SIG-M5 treated with dmso at 0.1 percent for 504 hours (cell line): Measurements from ENCODE around the gene ELOVL6.
"Not testable (repeated sequence)": the region's sequence is repeated elsewhere in the genome, so short reads cannot be mapped to it uniquely, and the experiment has no call there.

Experiments used
- DNase-seq: peaks from one replicate; lab custom pipeline; 2025; ENCODE audit not compliant: unreplicated experiment; lab: John Stamatoyannopoulos, UW

ELOVL6 gene

DNA sequence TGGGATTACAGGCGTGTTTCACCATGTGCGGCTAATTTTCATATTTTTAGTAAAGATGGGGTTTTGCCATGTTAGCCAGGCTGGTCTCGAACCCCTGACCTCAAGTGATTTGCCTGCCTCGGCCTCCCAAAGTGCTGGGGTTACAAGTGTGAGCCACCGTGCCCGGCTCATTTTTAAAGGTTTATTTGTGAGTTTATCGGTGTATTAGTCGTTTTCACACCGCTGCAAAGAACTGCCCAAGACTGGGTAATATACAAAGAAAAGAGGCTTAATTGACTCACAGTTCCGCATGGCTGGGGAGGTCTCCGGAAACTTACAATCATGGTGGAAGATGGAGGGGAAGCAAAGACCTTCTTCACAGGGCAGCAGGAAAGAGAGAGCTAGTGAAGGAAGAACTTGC, 159.3 kb downstream of the ELOVL6 start:
- not testable (repeated sequence) for DNase-seq

- peak; percentile 89 for DNase-seq
Measured at GRCh38 chr4:110034026-110034393, 164.4 kb downstream of the ELOVL6 start.

DNA sequence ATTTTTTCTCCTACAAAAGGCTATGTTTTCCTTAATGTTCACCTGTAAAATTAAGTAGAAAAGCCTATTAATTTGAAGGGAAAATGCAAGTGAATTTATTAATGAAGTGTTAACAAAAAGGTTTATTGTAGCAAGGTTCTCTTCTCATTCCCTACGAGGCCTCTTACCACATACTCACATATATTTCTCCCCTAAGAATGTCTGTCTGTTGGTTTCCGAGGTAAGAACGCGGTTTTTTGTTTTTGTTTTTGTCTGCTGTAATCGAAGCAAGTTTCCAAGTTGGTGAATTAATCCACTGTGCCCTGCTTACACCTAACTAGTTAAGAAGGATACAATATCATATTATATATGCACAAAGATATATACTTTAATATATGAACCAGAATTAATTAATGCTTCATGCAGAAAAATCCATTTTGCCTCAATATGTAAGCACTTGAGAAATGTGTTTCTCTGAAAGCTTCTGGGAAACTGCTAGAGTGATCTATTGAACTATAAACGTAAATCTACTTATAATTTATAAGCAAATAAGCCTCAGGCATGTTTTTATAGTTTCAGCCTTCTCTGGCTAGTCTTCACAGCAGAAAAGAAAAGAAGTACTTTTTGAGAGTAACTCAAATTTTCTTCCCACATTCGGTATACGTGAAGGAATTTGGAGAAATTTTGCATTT, 164.9 kb downstream of the ELOVL6 start:
- DNase-seq = peak; percentile 36

- peak; percentile 80 for DNase-seq
Measured at GRCh38 chr4:110032603-110033002, 165.8 kb downstream of the ELOVL6 start.

DNA sequence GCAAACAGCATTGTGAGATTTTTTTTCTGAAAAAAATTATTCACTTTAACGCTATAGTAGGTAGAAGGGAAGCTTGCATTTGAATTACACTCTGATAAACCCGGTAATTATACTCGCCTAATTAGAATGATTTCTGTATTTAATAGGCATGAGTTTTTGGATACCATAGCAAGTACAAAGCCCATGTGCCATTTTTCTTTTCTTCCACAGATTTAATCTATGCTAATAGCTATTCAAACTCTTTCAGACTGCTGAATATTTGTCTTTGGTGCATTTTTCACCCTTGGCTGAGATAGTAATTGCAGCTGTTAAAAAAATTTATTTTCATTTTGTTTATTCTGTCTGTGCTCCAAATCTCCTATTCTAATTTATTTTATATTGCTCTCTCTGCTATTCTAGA, 172.7 kb downstream of the ELOVL6 start:
- no peak for DNase-seq

DNA sequence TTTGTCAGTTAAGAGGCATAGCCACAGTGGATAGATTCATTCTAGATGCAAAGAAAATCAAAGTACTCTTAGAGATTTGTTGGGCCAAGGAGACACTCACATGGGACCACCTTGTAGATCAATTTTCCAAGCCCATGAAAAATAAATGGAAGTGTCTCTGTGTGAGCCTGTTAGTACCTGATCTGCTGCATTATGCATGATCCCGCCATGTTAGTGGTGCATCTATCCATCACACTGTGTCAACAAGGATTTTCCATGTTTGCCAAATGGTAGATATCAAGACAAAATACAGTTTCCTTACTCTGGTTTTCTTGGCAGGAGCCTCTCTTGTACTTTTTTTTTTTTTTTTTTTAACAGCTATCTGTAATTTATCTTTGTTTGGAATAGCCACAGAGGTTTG, 173.4 kb downstream of the ELOVL6 start:
- no peak for DNase-seq

- no peak for DNase-seq
Measured at GRCh38 chr4:110022457-110022856, 176.0 kb downstream of the ELOVL6 start.

- DNase-seq = no peak
Measured at GRCh38 chr4:110020646-110021443, 177.6 kb downstream of the ELOVL6 start.

GRCh38 chr4:110020139-110020538, 178.3 kb downstream of the ELOVL6 start:
- no peak for DNase-seq

DNA sequence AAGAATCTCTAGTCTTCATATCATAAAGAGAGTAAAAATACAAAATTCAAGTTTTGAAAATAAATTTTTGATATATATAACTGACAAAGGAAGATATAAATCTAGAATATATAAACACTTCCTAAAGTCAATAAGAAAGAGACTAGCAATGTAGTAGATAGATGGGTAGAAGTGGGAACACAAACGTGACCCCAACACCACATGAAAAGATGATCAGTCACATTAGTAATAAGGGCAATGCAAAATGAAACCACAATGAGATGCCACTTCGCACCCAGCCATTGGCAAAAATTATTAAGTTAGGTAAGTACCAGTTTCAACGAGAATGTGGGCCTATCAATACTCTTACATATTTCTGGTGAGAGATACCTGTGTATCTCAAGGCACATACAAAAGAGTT, 179.3 kb downstream of the ELOVL6 start:
- DNase-seq = no peak

- no peak for DNase-seq
Measured at GRCh38 chr4:110014233-110014632, 184.2 kb downstream of the ELOVL6 start.

DNA sequence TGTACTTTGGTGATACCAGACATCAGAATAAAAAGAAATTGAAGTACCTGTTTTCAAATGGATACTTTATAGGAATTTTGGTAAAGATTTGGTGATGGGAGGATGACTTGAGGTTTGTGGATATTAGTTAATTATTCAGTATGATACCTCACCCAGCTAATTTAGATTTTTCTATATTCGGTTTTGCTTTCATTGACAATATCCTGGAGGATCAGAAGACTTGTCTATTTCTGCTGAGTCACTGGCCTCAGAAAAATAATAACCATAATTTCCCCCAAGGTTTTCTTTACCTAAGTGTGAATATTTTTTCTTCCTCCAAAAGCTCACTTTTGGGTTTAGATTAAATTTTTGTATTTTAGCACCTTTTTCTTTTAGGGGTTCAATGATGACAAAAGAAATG, 185.5 kb downstream of the ELOVL6 start:
- no peak for DNase-seq

- no peak for DNase-seq
Measured at GRCh38 chr4:110010797-110011196, 187.6 kb downstream of the ELOVL6 start.

DNA sequence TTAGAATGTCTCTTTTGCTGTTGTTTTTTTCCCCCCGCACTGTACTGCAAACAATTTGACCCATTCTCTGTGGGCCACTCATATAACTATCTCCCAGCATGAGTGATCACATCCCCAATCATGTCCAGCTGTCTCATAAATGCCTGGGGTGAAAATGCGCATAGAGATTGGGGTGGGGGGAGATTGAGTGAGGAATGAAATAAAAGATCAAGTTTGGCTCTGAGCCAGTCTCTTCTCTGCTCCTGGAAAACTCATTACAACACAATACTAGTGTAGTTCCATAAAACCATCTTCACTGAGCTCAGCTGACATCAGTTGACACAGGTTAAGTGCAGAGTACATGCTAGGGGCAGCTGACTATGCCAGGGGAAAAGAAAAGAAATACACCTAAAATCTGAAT, 188.9 kb downstream of the ELOVL6 start:
- no peak for DNase-seq

DNA sequence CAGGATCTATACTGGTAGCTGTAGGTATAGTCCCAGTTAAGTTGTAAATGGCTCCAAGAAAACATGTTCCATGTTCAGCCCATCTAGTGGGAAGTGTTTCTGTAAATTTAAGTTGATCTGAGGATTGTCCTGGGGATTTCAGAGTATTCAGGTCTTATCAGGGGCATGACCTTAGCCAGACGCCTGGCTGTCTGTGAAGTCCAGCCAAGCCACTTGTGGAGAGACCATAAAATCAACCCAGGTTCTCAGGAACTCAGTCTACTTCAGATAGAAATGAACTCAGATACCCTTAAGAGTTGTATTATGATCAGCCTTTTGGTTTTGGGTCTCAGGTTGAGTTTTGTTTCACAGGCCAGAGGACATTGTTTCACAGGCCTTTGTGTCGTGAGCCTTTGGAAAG, 189.9 kb downstream of the ELOVL6 start:
- DNase-seq = no peak

DNA sequence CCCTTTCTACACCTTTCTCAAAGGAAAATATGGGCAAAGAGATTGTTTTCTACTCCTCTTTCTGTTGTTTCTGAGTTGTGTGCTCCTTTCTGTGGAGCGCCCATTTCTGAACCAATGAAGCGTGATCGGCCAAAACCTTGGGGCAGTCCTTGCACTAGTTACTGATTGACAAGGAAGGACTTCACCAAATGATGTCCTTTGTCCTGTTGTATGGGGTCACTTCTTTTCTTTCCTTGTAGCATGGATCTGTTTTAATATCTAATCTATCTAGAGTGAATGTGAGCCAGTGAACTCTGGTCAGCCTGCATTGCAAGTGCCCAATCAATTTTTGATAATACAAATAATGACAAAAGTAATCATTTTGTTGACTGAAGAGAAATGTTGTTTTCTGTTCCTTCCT, 191.2 kb downstream of the ELOVL6 start:
- no peak for DNase-seq

- DNase-seq = peak; percentile 59
Measured at GRCh38 chr4:110005461-110006056, 192.9 kb downstream of the ELOVL6 start.

DNA sequence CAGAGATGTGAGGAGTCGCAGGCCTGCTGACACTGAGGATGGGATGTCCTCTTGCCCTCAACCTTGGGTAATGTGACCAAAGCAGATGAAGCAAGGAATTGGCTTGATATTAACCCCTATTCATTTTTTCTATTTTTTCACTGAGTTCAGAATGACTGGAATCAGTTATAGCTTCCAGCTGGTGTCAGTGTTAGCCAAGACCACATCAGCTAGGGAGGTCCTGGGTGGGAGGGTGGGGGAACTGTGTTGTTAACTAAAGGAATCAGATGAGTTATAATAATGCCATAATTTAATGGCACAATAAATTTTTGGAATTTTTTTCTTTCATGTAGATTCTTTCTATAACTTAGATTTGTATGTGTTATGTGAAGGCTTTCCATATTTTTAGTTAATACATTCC, 193.9 kb downstream of the ELOVL6 start:
- DNase-seq = no peak

GRCh38 chr4:110003401-110004187, 194.8 kb downstream of the ELOVL6 start:
- no peak for DNase-seq

- DNase-seq = no peak
Measured at GRCh38 chr4:110002326-110002725, 196.1 kb downstream of the ELOVL6 start.

DNA sequence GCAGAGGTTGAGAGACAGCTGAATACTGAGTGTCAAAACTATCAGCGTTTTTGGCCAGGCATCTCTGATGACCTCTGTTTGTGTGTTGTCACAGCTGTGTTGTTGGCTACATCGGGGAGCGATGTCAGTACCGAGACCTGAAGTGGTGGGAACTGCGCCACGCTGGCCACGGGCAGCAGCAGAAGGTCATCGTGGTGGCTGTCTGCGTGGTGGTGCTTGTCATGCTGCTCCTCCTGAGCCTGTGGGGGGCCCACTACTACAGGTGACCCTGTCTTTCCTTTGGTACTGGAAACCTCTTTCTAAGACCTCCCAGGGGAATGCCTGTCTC, 198.9 kb downstream of the ELOVL6 start:
- DNase-seq = no peak
